HCT116 (cell line): ENCODE data around the gene SELPLG.

ENCODE experiments used
- POLR2AphosphoS5 ChIP-seq: IDR thresholded peaks from 2 replicates; pipeline ENCODE4 v1.6.1; 2011; ENCODE audit warnings: mild to moderate bottlenecking, low read depth, low read length, moderate library complexity
- TF ChIP-seq, protein P1 (sequence below): IDR thresholded peaks from 2 replicates; pipeline ENCODE4 v1.6.1; 2012; ENCODE audit warnings: low read depth

GRCh38 chr12:108630481-108631207 is 3.0 kb downstream of the SELPLG start:
- TF ChIP-seq POLR2AphosphoS5: no peak
- TF ChIP-seq, protein P1, sequence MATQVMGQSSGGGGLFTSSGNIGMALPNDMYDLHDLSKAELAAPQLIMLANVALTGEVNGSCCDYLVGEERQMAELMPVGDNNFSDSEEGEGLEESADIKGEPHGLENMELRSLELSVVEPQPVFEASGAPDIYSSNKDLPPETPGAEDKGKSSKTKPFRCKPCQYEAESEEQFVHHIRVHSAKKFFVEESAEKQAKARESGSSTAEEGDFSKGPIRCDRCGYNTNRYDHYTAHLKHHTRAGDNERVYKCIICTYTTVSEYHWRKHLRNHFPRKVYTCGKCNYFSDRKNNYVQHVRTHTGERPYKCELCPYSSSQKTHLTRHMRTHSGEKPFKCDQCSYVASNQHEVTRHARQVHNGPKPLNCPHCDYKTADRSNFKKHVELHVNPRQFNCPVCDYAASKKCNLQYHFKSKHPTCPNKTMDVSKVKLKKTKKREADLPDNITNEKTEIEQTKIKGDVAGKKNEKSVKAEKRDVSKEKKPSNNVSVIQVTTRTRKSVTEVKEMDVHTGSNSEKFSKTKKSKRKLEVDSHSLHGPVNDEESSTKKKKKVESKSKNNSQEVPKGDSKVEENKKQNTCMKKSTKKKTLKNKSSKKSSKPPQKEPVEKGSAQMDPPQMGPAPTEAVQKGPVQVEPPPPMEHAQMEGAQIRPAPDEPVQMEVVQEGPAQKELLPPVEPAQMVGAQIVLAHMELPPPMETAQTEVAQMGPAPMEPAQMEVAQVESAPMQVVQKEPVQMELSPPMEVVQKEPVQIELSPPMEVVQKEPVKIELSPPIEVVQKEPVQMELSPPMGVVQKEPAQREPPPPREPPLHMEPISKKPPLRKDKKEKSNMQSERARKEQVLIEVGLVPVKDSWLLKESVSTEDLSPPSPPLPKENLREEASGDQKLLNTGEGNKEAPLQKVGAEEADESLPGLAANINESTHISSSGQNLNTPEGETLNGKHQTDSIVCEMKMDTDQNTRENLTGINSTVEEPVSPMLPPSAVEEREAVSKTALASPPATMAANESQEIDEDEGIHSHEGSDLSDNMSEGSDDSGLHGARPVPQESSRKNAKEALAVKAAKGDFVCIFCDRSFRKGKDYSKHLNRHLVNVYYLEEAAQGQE: no peak
